Fibroblast of villous mesenchyme (primary cell): ENCODE data around the gene KMT2B. TPM values are rescaled to one million over a fixed set of nuclear protein-coding genes. Genes with fewer than 3 reads are reported as not detected.

Source experiments
- DNase-seq: peaks from one replicate; pipeline ENCODE4 v3.0.0-alpha.2; 2010; ENCODE audit warnings: low read depth
- H3K4me3 ChIP-seq: 2 replicates; pipeline ENCODE4 v1.5.1; 2011; ENCODE audit warnings: low read depth, mild to moderate bottlenecking, low read length
- total RNA-seq: library from RNA; depleted of rRNA; stranded (reverse); fragments of >200 nt; gene quantifications from 2 replicates; pipeline ENCODE4 v1.2.3, GENCODE V29; 2012
- TF ChIP-seq, protein P1 (sequence below): IDR thresholded peaks from 2 replicates; pipeline ENCODE4 v1.5.1; 2012; ENCODE audit warnings: low read depth, mild to moderate bottlenecking, low read length; ENCODE audit not compliant: insufficient read depth

Gene KMT2B
- total RNA-seq, 1 donor, result 5.6 TPM

DNA sequence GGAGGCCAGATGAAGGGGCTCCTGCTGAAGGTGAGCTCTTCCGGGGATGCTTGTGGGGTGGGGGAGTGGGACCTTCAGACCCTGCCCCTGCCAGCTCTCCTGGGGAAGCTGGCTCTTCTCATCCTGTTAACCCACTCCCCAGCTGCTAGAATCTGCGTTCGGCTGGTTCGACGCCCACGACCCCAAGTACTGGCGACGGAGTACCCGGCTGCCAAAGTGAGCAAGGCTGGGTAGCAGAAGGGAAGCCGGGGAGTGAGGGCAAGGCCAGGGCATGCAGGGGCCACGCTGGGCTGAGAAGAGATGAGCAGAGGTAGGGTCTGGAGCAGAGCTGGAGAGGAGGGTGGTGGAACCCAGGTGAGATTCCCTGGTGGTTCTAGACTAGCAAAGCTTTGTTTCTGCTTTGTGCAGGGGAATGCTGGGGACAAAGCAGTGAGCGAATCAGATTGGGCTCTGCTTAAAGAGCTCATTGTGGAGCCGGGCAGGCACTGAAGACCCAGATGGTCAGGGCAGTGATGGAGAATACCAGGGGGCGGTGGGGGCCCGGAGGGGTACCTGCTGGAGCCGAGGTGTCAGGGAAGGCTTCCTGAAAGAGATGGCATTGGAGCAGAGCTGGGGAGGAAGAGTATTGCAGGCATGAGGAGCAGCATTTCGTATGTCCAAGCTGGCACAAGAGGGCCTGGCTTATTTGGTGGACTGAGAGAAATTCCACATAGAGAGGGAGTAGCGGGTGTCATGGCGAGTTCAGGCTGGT, 10.3 kb downstream of the KMT2B start:
- no peak overlapping the region for H3K4me3 ChIP-seq
- TF ChIP-seq, protein P1, sequence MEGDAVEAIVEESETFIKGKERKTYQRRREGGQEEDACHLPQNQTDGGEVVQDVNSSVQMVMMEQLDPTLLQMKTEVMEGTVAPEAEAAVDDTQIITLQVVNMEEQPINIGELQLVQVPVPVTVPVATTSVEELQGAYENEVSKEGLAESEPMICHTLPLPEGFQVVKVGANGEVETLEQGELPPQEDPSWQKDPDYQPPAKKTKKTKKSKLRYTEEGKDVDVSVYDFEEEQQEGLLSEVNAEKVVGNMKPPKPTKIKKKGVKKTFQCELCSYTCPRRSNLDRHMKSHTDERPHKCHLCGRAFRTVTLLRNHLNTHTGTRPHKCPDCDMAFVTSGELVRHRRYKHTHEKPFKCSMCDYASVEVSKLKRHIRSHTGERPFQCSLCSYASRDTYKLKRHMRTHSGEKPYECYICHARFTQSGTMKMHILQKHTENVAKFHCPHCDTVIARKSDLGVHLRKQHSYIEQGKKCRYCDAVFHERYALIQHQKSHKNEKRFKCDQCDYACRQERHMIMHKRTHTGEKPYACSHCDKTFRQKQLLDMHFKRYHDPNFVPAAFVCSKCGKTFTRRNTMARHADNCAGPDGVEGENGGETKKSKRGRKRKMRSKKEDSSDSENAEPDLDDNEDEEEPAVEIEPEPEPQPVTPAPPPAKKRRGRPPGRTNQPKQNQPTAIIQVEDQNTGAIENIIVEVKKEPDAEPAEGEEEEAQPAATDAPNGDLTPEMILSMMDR, result no peak
- DNase-seq, result no peak

DNA sequence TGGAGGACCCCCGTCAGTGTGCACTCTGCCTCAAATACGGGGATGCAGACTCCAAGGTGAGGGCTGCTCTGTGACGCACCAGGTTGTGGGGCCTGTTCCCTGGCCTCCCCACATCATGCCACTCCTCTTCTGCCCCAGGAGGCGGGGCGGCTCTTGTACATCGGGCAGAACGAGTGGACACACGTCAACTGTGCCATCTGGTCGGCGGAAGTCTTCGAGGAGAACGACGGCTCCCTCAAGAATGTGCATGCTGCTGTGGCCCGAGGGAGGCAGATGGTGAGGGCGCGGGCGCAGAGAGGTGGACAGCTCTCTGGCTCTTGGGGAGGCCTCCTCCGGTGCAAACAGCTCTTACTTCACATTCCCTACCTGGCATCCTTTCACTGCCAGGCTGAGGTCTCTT, 11.2 kb downstream of the KMT2B start:
- no peak for DNase-seq
- TF ChIP-seq, protein P1, result no peak
- no peak overlapping the region for H3K4me3 ChIP-seq

DNA sequence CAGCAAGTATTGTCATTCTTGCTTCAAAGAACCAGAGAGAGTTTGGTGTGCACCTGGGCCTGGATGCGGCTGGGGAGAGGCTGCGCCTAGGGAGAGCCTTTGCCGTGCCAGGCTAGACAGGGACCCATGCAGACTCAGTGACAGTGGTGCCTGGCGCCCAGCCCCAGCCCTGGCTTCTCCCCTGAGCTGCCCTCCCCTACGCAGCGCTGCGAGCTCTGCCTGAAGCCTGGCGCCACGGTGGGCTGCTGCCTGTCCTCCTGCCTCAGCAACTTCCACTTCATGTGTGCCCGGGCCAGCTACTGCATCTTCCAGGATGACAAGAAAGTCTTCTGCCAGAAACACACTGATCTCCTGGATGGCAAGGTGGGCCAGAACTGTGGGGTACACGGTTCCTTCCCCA, 12.0 kb downstream of the KMT2B start:
- H3K4me3 ChIP-seq, result no peak overlapping the region
- no peak for DNase-seq
- TF ChIP-seq, protein P1, result no peak

DNA sequence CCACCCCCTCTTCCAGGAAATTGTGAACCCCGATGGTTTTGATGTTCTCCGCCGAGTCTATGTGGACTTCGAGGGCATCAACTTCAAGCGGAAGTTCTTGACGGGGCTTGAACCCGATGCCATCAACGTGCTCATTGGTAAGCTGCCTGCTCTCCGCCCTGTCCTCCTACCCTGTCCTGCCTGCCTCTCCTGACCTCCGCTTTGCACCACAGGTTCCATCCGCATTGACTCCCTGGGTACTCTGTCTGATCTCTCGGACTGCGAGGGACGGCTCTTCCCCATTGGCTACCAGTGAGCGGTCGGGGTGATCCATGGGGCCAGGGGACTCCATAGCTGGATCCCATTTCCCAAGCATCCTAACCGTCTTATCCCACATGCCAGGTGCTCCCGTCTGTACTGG, 12.5 kb downstream of the KMT2B start:
- no peak for DNase-seq
- TF ChIP-seq, protein P1, result no peak
- H3K4me3 ChIP-seq, result no peak overlapping the region

DNA sequence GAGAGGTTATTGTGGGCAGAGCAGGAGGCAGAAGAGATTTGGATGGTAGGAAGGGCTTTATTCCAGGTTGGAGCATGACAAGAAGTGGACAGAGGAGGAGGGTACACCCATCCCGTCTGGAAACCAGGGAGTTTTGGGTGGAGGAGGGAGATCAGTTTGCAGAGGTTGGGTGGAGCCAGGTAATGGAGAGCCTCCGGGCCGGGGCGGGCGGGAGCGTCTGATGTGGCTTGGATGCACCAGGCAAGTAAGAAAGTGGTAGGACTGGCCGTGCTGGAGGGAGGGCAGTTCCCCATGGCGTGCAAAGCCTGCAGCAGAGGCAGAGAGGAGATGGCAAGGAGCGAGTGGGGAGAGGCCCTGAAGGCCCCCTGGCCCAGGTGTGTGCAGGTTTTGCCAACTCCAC, 13.6 kb downstream of the KMT2B start:
- no peak overlapping the region for H3K4me3 ChIP-seq
- no peak for DNase-seq
- TF ChIP-seq, protein P1, result no peak

DNA sequence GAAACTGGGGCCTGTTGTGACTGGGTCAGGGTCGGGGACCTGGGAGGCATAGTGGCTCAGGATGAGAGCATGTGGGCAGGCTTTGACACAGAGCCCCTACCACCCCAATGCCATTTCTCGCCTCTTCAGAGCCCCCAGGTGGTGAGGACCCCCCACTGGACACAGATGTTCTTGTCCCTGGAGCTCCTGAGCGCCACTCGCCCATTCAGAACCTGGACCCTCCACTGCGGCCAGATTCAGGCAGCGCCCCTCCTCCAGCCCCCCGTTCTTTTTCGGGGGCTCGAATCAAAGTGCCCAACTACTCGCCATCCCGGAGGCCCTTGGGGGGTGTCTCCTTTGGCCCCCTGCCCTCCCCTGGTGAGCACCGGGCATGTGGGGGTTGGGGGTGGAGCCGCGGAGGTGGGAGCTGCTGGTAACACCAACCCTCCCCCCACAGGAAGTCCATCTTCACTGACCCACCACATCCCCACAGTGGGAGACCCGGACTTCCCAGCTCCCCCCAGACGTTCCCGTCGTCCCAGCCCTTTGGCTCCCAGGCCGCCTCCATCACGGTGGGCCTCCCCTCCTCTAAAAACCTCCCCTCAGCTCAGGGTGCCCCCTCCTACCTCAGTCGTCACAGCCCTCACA, 14.1 kb downstream of the KMT2B start:
- no peak for DNase-seq
- no peak overlapping the region for H3K4me3 ChIP-seq
- TF ChIP-seq, protein P1, result no peak
